Gastrocnemius medialis (tissue), 4 donors: ENCODE measurements around the gene ATG14.

Experiments used
- CTCF ChIP-seq, 5 experiments: fragments of 450-650 bp in 3 of 5; fragments of 200-600 bp in 2 of 5; sonication (generic) in 2 of 5; IDR thresholded peaks in 4 of 5; conservative IDR thresholded peaks in 1 of 5; 1 replicate in 4 of 5; 2 replicates in 1 of 5; pipeline ENCODE4 v1.5.1; 2016 to 2019; ENCODE audit warnings: antibody characterized with exemption in 5 of 5, mild to moderate bottlenecking in 3 of 5, moderate library complexity in 3 of 5
- POLR2A ChIP-seq, 2 donors: fragments of 450-650 bp; IDR thresholded peaks; one replicate each; pipeline ENCODE4 v1.6.1; 2017; ENCODE audit warnings: antibody characterized with exemption in 2 of 2, mild to moderate bottlenecking in 2 of 2, moderate library complexity in 2 of 2

- TF ChIP-seq POLR2A (IDR thresholded peaks at IDR 0.05) (no peak), CTCF (IDR thresholded peaks at IDR 0.05 in 4 of 5, conservative IDR thresholded peaks at IDR 0.05 in 1 of 5) (no peak)
Observed at GRCh38 chr14:55316564-55316963, 95.1 kb downstream of the ATG14 start.
